IPS-15b (cell line): ENCODE measurements around the gene ZDHHC1.

Experiments
- H3K27me3 ChIP-seq: one replicate; pipeline ENCODE4 v1.6.1; 2013; ENCODE audit warnings: low read length; ENCODE audit not compliant: control insufficient read depth, insufficient read depth
- H3K36me3 ChIP-seq: one replicate; pipeline ENCODE4 v1.6.1; 2013; ENCODE audit warnings: low read length; ENCODE audit not compliant: control insufficient read depth, insufficient read depth
- H3K4me1 ChIP-seq: one replicate; pipeline ENCODE4 v1.6.1; 2013; ENCODE audit warnings: mild to moderate bottlenecking, low read length; ENCODE audit not compliant: control insufficient read depth, insufficient read depth
- H3K4me3 ChIP-seq: one replicate; pipeline ENCODE4 v1.5.1; 2013; ENCODE audit warnings: low read depth, low read length
- H3K9ac ChIP-seq: one replicate; pipeline ENCODE4 v1.6.1; 2013; ENCODE audit warnings: low read depth, mild to moderate bottlenecking, low read length
- H3K9me3 ChIP-seq: one replicate; pipeline ENCODE4 v1.6.1; 2013; ENCODE audit warnings: mild to moderate bottlenecking, low read length; ENCODE audit not compliant: control insufficient read depth, insufficient read depth

Gene ZDHHC1

DNA sequence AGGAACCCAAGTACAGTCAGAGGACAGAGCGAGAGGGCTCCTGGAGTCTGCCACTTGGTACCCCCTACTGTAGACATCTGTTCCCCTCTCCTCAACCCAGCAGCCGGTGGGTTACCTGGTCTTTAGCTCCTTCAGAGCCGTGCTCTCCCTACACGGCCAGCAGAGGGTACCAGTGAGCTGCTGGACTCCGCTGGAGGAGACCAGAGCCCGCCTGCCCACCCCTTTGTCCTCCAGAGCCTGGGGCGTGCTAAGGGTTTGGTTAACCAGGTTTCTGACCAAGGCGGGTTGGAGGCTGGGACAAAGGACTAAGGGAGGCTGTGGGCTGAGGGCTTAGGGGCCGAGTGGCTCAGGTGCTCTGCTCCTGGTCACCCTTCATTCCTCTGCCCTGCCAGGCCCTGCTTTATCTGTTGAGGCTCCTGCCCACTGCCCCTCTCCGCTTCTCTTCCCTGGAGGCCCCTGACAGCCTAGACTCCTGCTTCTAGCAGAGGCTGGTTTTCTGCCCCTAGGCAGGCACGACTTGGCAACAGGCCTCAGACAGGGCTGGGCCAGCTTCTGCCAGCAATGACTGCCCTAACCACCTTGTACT lies 12.0 kb upstream of the ZDHHC1 start:
- peaks cover 38% of the 10 kb centered on the region for H3K4me1 ChIP-seq
- no peaks in the 10 kb centered on the region for H3K36me3 ChIP-seq
- H3K4me3 ChIP-seq: no peak overlapping the region
- H3K27me3 ChIP-seq: peaks cover 21% of the 10 kb centered on the region
- H3K9ac ChIP-seq: no peak overlapping the region
- H3K9me3 ChIP-seq: no peaks in the 10 kb centered on the region

GRCh38 chr16:67426950-67427349 lies 10.7 kb upstream of the ZDHHC1 start:
- Histone ChIP-seq H3K36me3 (no peaks in the 10 kb centered on the region), H3K9ac (no peak overlapping the region), H3K4me1 (peaks cover 35% of the 10 kb centered on the region), H3K9me3 (no peaks in the 10 kb centered on the region), H3K4me3 (no peak overlapping the region), H3K27me3 (peaks cover 21% of the 10 kb centered on the region)

GRCh38 chr16:67426022-67426421 lies 9.7 kb upstream of the ZDHHC1 start:
- H3K4me3 ChIP-seq: peak overlapping the region; percentile 7
- no peak overlapping the region for H3K9ac ChIP-seq
- H3K27me3 ChIP-seq: peaks cover 21% of the 10 kb centered on the region
- no peaks in the 10 kb centered on the region for H3K36me3 ChIP-seq
- peaks cover 35% of the 10 kb centered on the region for H3K4me1 ChIP-seq
- no peaks in the 10 kb centered on the region for H3K9me3 ChIP-seq

DNA sequence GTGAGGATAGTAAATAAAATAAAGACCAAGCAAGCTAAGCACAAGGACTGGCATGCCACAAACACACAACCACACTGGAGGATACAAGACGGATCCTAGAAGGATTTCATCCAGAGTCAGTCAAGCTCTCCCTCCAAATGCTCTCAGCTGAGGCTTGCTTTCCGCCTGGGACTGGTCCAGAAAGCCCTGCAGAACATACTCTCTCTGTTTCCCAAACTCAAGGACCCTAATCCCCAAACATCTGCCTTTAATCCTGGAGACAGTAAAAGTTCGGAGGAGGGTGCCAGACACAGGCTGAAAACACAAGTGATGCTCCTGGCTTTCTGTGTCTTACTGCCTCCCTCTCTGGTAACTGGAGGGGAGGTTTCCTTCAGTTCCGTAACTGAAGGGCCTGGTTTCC lies 9.3 kb upstream of the ZDHHC1 start:
- Histone ChIP-seq H3K27me3 (peaks cover 21% of the 10 kb centered on the region), H3K4me1 (peaks cover 35% of the 10 kb centered on the region), H3K4me3 (peak overlapping the region; percentile 7), H3K9me3 (no peaks in the 10 kb centered on the region), H3K9ac (no peak overlapping the region), H3K36me3 (no peaks in the 10 kb centered on the region)

DNA sequence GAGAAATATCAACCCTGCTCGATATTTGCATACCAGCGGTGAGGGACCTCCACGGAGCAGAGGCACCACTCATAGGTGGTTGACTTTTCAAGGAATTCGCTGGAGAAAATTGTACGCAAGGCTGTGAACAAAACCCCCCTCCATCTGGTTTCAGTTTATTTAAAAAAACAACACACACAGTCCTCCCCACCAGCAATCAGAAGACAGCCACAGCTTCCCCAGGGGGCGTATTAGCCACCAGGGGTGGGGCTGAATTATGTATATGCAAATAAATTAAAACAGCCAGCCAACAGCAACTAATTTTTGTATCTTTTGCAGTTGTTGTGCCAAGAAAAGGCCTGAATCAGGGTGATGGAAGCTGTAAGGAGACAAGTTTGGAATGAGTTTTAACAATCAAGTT lies 8.8 kb upstream of the ZDHHC1 start:
- H3K9me3 ChIP-seq: no peaks in the 10 kb centered on the region
- H3K27me3 ChIP-seq: peaks cover 19% of the 10 kb centered on the region
- H3K9ac ChIP-seq: no peak overlapping the region
- H3K36me3 ChIP-seq: no peaks in the 10 kb centered on the region
- peak overlapping the region; percentile 30 for H3K4me3 ChIP-seq
- peaks cover 35% of the 10 kb centered on the region for H3K4me1 ChIP-seq

DNA sequence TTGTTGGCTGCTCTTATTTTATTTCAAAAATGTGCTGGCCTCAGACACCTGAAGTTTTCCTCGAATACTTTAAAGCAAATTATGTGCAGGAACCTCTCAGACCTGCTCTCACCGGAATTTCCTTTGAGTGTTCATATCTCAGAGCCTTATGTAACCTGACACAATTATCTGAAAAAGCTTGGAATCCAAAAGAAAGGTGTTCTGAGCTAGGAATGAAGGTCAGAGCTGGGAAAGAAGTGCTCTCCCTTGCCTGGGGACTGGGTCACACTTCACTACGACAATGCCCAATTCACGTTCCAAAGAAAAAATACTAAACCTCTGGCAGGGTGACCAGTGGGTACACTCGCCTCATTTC lies 8.0 kb upstream of the ZDHHC1 start:
- Histone ChIP-seq H3K9ac (no peak overlapping the region), H3K36me3 (peaks cover 2% of the 10 kb centered on the region), H3K4me1 (peaks cover 35% of the 10 kb centered on the region), H3K4me3 (peak overlapping the region; percentile 30), H3K9me3 (no peaks in the 10 kb centered on the region), H3K27me3 (peaks cover 11% of the 10 kb centered on the region)

DNA sequence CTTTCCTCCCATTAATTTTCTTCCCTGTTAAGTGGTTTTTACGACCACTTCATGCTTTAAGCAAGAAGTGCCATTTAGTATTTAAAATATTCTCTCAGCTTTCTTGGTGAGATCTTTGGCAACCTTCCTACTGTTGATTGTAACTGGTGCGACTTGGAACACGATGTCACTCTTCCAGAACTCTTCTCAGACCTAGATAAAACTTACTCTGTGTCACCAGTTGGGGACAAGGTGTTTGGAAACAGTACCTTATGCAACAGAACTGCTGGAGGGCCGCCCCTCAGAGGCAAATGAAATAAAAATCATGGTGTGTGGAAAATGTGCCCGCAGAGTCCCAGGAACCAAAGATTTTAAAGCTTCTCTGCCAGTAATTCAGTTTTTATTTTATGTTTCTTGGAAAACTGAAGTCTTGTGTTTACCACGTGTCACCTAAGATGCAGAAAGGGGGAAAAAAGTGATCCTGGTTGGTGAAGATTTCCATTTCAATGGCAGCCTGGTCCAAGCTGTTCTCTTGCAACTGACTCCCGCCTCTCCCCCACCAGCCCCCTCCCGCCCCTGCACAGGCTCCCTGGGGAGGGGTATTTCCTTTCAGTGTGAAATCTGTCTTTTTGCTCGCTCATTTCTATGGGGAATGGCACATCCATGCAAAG lies 7.5 kb upstream of the ZDHHC1 start:
- peak overlapping the region; percentile 30 for H3K4me3 ChIP-seq
- H3K9me3 ChIP-seq: no peaks in the 10 kb centered on the region
- peaks cover 35% of the 10 kb centered on the region for H3K4me1 ChIP-seq
- peaks cover 6% of the 10 kb centered on the region for H3K27me3 ChIP-seq
- peaks cover 2% of the 10 kb centered on the region for H3K36me3 ChIP-seq
- no peak overlapping the region for H3K9ac ChIP-seq

DNA sequence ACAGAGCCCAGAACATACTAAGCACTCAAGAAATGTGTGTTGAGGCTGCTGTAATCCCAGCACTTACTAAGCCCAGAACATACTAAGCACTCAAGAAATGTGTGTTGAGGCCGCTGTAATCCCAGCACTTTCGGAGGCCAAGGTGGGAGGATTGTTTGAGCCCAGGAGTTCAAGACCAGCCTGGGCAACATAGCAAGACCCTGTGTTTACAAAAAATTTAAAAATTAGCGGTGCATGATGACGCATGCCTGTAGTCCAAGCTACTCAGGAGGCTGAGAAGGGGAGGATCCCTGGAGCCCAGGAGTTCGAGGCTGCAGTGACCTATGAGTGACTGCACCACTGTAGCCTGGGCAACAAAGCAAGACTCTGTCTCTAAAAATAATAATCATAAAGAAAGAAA lies 6.7 kb upstream of the ZDHHC1 start:
- peaks cover 2% of the 10 kb centered on the region for H3K36me3 ChIP-seq

GRCh38 chr16:67421030-67421429 lies 4.8 kb upstream of the ZDHHC1 start:
- H3K9me3 ChIP-seq: no peaks in the 10 kb centered on the region
- peaks cover 2% of the 10 kb centered on the region for H3K36me3 ChIP-seq
- H3K27me3 ChIP-seq: no peaks in the 10 kb centered on the region
- H3K4me3 ChIP-seq: no peak overlapping the region
- peaks cover 31% of the 10 kb centered on the region for H3K4me1 ChIP-seq
- no peak overlapping the region for H3K9ac ChIP-seq

More for the DNA sequence above, 6.7 kb upstream of the ZDHHC1 start:
- H3K9me3 ChIP-seq: no peaks in the 10 kb centered on the region
- peaks cover 31% of the 10 kb centered on the region for H3K4me1 ChIP-seq
- H3K27me3 ChIP-seq: peaks cover 2% of the 10 kb centered on the region
- no peak overlapping the region for H3K4me3 ChIP-seq
- H3K9ac ChIP-seq: no peak overlapping the region

GRCh38 chr16:67419931-67420330 lies 3.7 kb upstream of the ZDHHC1 start:
- H3K9ac ChIP-seq: no peak overlapping the region
- peaks cover 2% of the 10 kb centered on the region for H3K36me3 ChIP-seq
- no peak overlapping the region for H3K4me3 ChIP-seq
- no peaks in the 10 kb centered on the region for H3K27me3 ChIP-seq
- no peaks in the 10 kb centered on the region for H3K9me3 ChIP-seq
- peaks cover 20% of the 10 kb centered on the region for H3K4me1 ChIP-seq

- Histone ChIP-seq H3K4me3 (no peak overlapping the region), H3K27me3 (no peaks in the 10 kb centered on the region), H3K9ac (no peak overlapping the region), H3K36me3 (peaks cover 2% of the 10 kb centered on the region), H3K9me3 (no peaks in the 10 kb centered on the region), H3K4me1 (peaks cover 17% of the 10 kb centered on the region)
These were observed 3.2 kb upstream of the ZDHHC1 start for GRCh38 chr16:67419502-67419901.

DNA sequence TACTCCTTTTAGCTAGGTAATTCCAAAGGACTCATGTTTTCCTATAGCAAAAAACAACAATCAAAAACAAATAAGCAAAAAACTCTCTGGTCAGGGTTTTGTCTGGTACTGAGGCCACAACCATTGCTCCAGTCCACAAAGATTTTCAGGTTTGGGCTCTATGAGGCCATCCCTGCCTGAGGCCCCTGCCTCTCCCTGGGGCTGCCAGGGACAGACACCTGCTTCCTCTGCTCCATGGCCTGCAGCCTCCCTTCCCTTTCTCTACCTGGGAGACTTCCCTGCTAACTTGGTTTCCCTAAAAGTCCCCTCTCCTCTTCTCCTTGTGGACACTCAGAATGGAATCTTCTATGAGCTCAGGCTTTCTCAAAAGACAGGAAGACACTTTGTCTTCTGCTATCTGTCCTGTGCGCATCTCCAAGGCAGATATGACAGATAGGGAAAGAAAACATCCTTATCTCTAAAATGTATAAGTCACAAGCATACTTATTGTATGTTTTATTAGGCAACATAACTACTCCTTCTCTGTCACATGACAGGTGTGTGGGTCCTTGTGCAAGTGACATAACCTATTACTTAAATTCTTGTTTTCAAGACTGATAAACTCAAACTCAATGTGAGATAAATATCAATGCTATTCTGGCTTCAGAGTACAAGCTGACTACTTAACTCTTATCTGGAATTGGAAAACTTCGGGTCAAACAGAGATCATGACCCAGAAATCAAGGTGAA lies 1.2 kb upstream of the ZDHHC1 start:
- Histone ChIP-seq H3K9me3 (no peaks in the 10 kb centered on the region), H3K4me3 (no peak overlapping the region), H3K36me3 (peaks cover 2% of the 10 kb centered on the region), H3K9ac (no peak overlapping the region), H3K4me1 (peaks cover 11% of the 10 kb centered on the region), H3K27me3 (no peaks in the 10 kb centered on the region)
